HepG2 (cell line): ENCODE data around the gene METTL16. TPM values are rescaled to one million over a fixed set of nuclear protein-coding genes. Genes with fewer than 3 reads are reported as not detected.

Experiments
- CBX5 ChIP-seq: sonication (generic); formaldehyde crosslinking; IDR thresholded peaks from 2 replicates; pipeline ENCODE4 v1.4.0; 2020; ENCODE audit warnings: missing genetic modification reagents, borderline replicate concordance
- CHCHD3 ChIP-seq: sonication (generic); formaldehyde crosslinking; IDR thresholded peaks from 2 replicates; pipeline ENCODE4 v1.8.0; 2022; ENCODE audit warnings: mild to moderate bottlenecking, missing genetic modification reagents, moderate library complexity
- DNMT1 ChIP-seq: sonication (generic); formaldehyde crosslinking; IDR thresholded peaks from 2 replicates; pipeline ENCODE4 v1.5.1; 2020; ENCODE audit warnings: mild to moderate bottlenecking, missing genetic modification reagents
- ISL2 ChIP-seq: sonication (generic); formaldehyde crosslinking; IDR thresholded peaks from 2 replicates; pipeline ENCODE4 v1.5.0; 2020; ENCODE audit warnings: missing genetic modification reagents
- KDM3A ChIP-seq: IDR thresholded peaks from 2 replicates; pipeline ENCODE4 v1.6.1; 2018; ENCODE audit warnings: low read depth, missing compliant biosample characterization
- KLF12 ChIP-seq: sonication (generic); formaldehyde crosslinking; IDR thresholded peaks from 2 replicates; pipeline ENCODE4 v1.4.0; 2020; ENCODE audit warnings: missing genetic modification reagents, borderline replicate concordance
- KLF16 ChIP-seq, 2 experiments: sonication (generic) in 1 of 2; formaldehyde crosslinking in 1 of 2; IDR thresholded peaks; 2 replicates each; pipeline versions ENCODE4 v1.6.1 to v1.8.0; 2016 to 2023; ENCODE audit warnings: missing genetic modification reagents in 2 of 2, missing compliant biosample characterization in 1 of 2
- MAFK ChIP-seq, 2 experiments: IDR thresholded peaks in 1 of 2; conservative IDR thresholded peaks in 1 of 2; 2 replicates each; pipeline ENCODE4 v1.6.1; 2011; ENCODE audit warnings: improper control_type of control experiment in 2 of 2, low read length in 2 of 2
- NFE2 ChIP-seq: sonication (generic); formaldehyde crosslinking; IDR thresholded peaks from 2 replicates; pipeline ENCODE4 v1.4.0; 2020; ENCODE audit warnings: missing genetic modification reagents
- RBM39 ChIP-seq: fragments of 200-400 bp; formaldehyde crosslinking; IDR thresholded peaks from one replicate; pipeline ENCODE4 v1.6.1; 2018; ENCODE audit warnings: antibody characterized with exemption, mild to moderate bottlenecking, low read depth, low read length; ENCODE audit not compliant: poor library complexity, severe bottlenecking
- SMC3 ChIP-seq: IDR thresholded peaks from 2 replicates; pipeline ENCODE4 v1.6.1; 2011; ENCODE audit warnings: low read length, improper control_type of control experiment
- SMYD3 ChIP-seq: sonication (generic); formaldehyde crosslinking; IDR thresholded peaks from 2 replicates; pipeline ENCODE4 v1.8.1; 2023; ENCODE audit warnings: mild to moderate bottlenecking, missing genetic modification reagents
- TEAD3 ChIP-seq: optimal IDR thresholded peaks from 2 replicates; pipeline ENCODE3; 2016; ENCODE audit warnings: borderline replicate concordance
- THAP11 ChIP-seq: IDR thresholded peaks from 2 replicates; pipeline ENCODE4 v1.6.1; 2016; ENCODE audit warnings: missing biosample characterization, missing genetic modification reagents
- XRCC5 ChIP-seq: fragments of 200-400 bp; formaldehyde crosslinking; optimal IDR thresholded peaks from 2 replicates; pipeline ENCODE3; 2017; ENCODE audit warnings: mild to moderate bottlenecking, low read length
- ZBED4 ChIP-seq: sonication (generic); formaldehyde crosslinking; IDR thresholded peaks from 2 replicates; pipeline ENCODE4 v1.4.0; 2020; ENCODE audit warnings: missing genetic modification reagents, borderline replicate concordance
- ZBTB34 ChIP-seq: sonication (generic); formaldehyde crosslinking; IDR thresholded peaks from 2 replicates; pipeline ENCODE4 v1.8.0; 2022; ENCODE audit warnings: mild to moderate bottlenecking, missing genetic modification reagents
- ZFP91 ChIP-seq: sonication (generic); formaldehyde crosslinking; IDR thresholded peaks from 2 replicates; pipeline ENCODE4 v1.9.0; 2022; ENCODE audit warnings: missing genetic modification reagents, mild to moderate bottlenecking, borderline replicate concordance
- ZKSCAN1 ChIP-seq: fragments of 150-350 bp; IDR thresholded peaks from 2 replicates; pipeline ENCODE4 v1.6.1; 2014; ENCODE audit warnings: low read length
- ZMYM2 ChIP-seq: sonication (generic); formaldehyde crosslinking; IDR thresholded peaks from 2 replicates; pipeline ENCODE4 v1.8.0; 2022; ENCODE audit warnings: mild to moderate bottlenecking, missing genetic modification reagents
- ZNF460 ChIP-seq: sonication (generic); formaldehyde crosslinking; IDR thresholded peaks from 2 replicates; pipeline ENCODE4 v1.5.1; 2020; ENCODE audit warnings: missing genetic modification reagents, mild to moderate bottlenecking, borderline replicate concordance
- ZNF549 ChIP-seq: sonication (generic); formaldehyde crosslinking; IDR thresholded peaks from 2 replicates; pipeline ENCODE4 v1.5.0; 2020; ENCODE audit warnings: missing genetic modification reagents
- ZNF703 ChIP-seq: sonication (generic); formaldehyde crosslinking; IDR thresholded peaks from 2 replicates; pipeline ENCODE4 v1.5.1; 2020; ENCODE audit warnings: missing genetic modification reagents, mild to moderate bottlenecking, moderate library complexity, borderline replicate concordance
- ZNF782 ChIP-seq: sonication (generic); formaldehyde crosslinking; IDR thresholded peaks from 2 replicates; pipeline ENCODE4 v1.4.0; 2020; ENCODE audit warnings: missing genetic modification reagents, mild to moderate bottlenecking, borderline replicate concordance
- polyA plus RNA-seq, 8 experiments: library from polyadenylated mRNA; depleted of rRNA in 3 of 8; stranded (reverse) in 7 of 8; unstranded in 1 of 8; fragments of >200 nt; fragmentation: Illumina TruSeq in 4 of 8; extraction: Trizol in 4 of 8; gene quantifications; 2 replicates each; pipeline versions ENCODE4 v1.2.1 to v1.2.3, GENCODE V29; 2011 to 2016; ENCODE audit warnings: low read depth in 4 of 8, missing spikeins in 1 of 8, mixed read lengths in 1 of 8; ENCODE audit not compliant: insufficient read depth in 1 of 8
- total RNA-seq, 5 experiments: library from RNA; depleted of rRNA; stranded (reverse); fragments of >200 nt; fragmentation: Illumina TruSeq; extraction: Trizol; gene quantifications; 2 replicates each; pipeline ENCODE4 v1.2.3, GENCODE V29; 2016; ENCODE audit warnings: low read depth in 1 of 5

Gene METTL16
- total and polyA plus RNA-seq, 2 of the 13 experiments (the other 11 are each of a cell fraction or from before 2014, with no cell fraction given) = 11.6 to 18.5 TPM

GRCh38 chr17:2416010-2416734, 95.5 kb downstream of the METTL16 start (continued):
- TF ChIP-seq RBM39 (no peak), XRCC5 (peak; percentile 37), ZNF782 (no peak), ZBTB34 (CRISPR knock-in tag) (no peak), SMC3 (peak; percentile 92), ZBED4 (CRISPR knock-in tag) (no peak), ISL2 (CRISPR knock-in tag) (no peak), KDM3A (0 out of 2 replicates have a peak, but pooled peaks have one; percentile 53), MAFK (conservative IDR thresholded peaks at IDR 0.05 in 1 of 2, IDR thresholded peaks at IDR 0.05 in 1 of 2; ENCODE audit: low read length in 2 of 2) (0 out of 4 replicates have a peak, but pooled peaks of 1 of the 2 experiments have one; percentile 6), THAP11 (CRISPR knock-in tag) (0 out of 2 replicates have a peak, but pooled peaks have one; percentile 25), NFE2 (CRISPR knock-in tag) (no peak), KLF16 (CRISPR knock-in tag; IDR thresholded peaks at IDR 0.05) (peak in 1 of 2 experiments; percentile 52; a peak in 1 of 4 replicates), ZMYM2 (CRISPR knock-in tag) (no peak), ZFP91 (CRISPR knock-in tag) (no peak), DNMT1 (CRISPR knock-in tag) (no peak), TEAD3 (peak; percentile 23), KLF12 (CRISPR knock-in tag) (no peak), SMYD3 (CRISPR knock-in tag) (no peak), CBX5 (CRISPR knock-in tag) (no peak), ZKSCAN1 (no peak), ZNF549 (CRISPR knock-in tag) (no peak), CHCHD3 (no peak), ZNF703 (CRISPR knock-in tag) (no peak), ZNF460 (CRISPR knock-in tag) (no peak)
